Right lung (tissue), 5 donors: ENCODE data around the gene TTC39C. TPM values are rescaled to one million over a fixed set of nuclear protein-coding genes. Genes with fewer than 3 reads are reported as not detected.

Experiments
- DNase-seq, 2 donors: peaks; one replicate each; pipeline ENCODE4 v3.0.0-alpha.2; 2013
- polyA plus RNA-seq, 5 donors: library from polyadenylated mRNA; unstranded; fragments of 120-200 nt; gene quantifications; one replicate each; pipeline versions ENCODE4 v1.2.1 to v1.2.3, GENCODE V29; 2013; ENCODE audit warnings: inconsistent platforms in 1 of 5, low replicate concordance in 1 of 5; ENCODE audit not compliant: insufficient read length in 5 of 5, insufficient read depth in 1 of 5

TTC39C gene
- polyA plus RNA-seq, 5 donors = 11.1 to 14.5 (median 13.2) TPM

- DNase-seq = no peak
These were observed 23.8 kb upstream of the TTC39C start for GRCh38 chr18:23990474-23991410.

- no peak for DNase-seq
These were observed 22.2 kb upstream of the TTC39C start for GRCh38 chr18:23992089-23992940.

DNA sequence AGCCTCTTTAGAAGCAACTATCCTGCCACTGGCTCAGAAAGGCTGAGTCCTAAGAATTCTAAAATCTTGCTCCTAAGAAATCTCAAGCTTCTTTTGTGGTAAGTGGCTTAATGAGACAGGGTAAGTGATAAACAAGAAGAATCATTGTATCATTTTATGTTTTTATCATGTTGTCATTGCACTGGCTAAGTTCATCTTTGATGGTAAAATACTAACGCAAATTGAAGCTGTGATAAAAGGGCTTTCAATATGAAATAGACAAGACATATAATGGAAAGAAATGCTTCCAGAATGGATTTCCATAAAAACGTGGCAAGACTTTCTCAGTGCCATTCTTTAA is 21.6 kb upstream of the TTC39C start:
- DNase-seq = no peak

DNA sequence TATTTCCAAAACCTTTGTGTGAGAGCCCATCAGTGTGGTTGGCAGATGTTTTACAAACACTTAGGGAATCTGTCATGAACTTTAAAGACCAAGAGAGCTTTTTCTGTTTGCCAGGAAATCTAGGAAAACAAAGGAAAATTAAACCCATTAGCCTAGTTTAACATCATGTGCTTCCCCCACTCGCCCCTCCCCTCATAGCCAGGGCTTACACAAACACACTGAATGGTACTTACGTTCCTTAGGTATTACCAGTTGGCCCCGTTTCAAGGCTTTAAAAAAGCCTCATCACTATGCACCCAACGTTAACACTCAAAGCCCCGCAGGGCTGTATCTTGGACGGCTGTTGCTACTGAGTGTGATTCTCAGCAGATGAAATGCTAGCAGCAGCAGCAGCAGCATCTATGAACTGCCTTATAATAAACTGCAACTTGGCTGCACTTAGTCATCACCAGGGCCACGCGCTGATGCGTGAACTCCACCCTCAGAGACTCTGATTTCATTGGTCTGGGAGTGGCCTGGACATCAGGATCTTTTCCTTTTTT is 20.1 kb upstream of the TTC39C start:
- peak; percentile 70 to 72 for DNase-seq

GRCh38 chr18:23995180-23995579 is 19.4 kb upstream of the TTC39C start:
- DNase-seq = no peak

DNA sequence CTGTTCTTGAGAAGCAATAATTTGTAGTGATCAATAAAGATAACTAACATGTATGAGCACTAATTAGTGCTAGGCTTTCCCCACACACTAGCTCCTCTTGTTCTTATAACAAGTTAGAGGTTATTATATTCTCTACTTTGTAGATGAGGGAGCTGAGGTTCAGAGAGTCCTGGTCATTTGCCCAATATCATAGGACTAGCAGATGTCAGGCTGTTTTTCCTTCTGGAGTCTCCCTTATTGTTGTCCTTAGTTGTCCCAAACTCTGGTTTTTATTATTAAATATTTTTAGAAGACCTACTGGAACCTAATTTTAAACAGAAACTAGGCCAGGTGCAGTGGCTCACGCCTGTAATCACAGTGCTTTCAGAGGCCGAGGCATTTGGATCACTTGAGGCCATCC is 16.5 kb upstream of the TTC39C start:
- no peak for DNase-seq

GRCh38 chr18:23998820-23999219 is 15.7 kb upstream of the TTC39C start:
- no peak for DNase-seq

DNA sequence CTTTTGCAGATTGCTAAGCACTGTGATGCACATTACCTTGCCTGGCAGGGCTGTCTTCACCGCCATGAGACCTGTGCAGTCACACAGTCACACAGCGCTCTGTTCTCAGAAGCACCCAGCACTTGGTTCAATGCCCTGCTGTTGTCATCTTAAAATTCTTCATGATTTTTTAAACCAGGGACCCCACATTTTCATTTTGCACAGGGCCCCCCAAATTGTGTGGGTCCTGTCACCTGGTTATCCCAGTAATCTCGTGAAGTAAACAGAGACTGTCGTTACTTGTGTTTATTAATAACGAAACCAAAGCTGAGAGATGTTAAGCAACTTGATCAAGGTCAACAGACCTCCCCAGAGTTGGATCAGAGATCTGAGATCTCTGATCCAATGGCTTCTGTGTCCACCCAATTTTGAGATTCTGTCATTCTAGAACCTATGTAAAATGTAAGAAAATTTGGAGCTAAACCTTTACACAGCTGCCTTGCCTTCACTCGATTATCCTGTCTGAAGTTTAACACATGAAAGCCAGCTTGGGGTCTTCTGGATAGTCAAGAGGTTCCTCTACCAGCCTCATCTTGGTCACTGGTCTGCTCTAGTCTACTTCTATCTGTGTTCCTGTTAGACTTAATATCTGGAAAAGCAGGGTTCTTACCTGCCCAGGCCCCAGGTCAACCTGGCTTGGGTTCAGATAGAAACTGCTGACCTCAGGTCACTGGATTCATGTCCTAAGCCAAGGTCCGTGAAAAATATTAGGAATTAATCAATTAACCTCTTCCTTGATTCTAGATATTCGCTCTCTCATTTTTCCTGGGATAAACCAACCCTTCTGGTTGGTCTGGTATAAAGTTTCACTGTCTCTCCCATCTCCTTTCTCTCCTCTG is 13.7 kb upstream of the TTC39C start:
- DNase-seq = no peak

DNA sequence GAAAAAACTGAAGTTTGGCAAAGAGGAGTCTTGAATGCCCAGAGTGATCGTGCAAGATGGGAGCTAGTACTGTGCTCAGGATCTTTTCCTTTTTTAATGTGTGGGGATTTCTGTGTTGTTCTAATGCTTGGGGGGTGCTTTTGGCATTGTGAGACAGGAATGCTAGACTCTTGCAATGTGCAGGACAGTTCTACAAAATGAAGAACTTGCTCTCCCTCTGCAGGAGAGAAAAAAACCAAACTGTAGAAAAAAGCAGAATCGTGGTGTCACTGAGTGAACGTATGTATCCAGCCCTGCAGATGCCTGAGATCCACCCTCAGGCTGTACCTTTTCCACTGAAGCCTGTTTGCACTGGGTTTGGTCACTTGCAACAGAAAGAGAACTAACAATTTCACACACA is 12.1 kb upstream of the TTC39C start:
- no peak for DNase-seq

GRCh38 chr18:24003288-24003687 is 11.3 kb upstream of the TTC39C start:
- DNase-seq = no peak

DNA sequence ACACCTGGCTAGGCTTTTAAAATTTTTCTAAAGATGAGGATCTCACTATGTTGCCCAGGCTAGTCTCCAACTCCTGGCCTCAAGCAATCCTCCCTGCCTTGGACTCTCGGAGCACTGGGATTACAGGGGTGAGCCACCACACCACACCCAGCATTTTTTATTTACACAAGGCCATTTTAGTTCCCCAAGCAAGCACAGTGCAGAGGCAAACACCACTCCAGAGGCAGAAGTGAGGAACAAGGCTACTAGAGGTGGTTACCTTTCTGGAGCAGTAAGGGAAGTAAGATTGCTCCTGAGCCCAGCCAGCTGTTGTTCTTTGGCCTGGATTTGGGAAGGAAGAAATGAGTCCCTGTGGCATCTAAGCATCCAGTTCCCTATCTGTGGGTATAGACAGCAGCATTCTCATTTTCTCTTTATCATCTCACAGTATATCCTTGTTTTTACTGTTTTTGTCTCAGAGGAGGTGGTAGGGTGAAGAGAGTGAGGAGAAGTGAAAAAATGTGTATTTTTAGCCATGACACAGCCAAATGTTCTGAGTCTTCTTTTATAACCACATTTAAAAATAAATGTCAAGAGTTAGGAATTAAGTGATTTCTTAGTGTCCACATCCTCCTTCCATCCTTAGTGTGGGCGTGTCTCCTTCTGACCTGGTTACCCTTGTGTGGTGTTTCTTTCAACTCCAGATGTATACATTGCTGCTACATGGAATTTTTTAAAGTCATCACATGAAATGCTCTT is 10.5 kb upstream of the TTC39C start:
- DNase-seq = no peak

DNA sequence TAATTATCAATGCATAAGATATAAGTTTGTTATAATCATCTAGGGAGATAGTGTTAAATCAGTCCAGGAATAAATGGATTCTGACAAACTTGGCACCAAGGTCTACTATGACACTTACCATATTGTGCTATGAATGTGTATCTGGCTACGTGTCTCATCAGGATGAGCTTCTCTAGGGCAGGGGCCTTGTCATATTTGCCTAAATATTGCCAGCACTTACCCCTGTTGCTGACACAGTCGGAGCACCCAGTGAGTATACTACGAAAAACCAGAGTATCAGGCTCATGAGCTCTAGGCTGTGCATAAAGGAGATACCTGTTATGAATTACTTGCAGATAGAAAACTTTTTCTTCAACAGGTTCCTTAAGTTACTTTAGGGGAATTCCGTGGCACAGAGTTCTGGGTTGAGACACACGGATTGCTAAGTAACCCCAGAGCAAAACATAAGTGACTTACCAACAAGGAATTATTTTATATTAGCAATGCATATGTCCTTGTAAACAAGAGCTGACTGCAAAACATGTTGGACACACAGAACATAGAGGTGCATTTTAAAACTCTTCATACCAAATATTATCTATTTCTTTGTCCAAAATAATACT is 7.7 kb upstream of the TTC39C start:
- no peak for DNase-seq

DNA sequence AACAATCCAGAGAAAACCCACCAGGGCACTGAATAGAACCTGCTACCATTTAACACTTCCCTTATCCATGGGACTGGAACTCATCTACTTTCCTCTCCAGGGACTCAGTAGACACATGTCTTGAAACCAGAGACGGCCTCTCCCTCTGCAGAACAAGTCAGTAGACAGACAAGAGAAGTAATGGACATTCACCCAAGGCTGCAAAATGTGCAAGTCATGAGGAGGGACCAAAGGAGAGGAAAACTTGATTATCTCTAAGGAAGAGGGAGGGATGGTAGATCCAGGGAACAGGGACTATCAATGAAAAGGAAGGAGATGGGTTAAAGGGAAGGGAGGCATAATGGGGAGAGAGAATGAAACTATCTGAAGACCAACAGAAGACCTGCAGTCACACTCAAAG is 5.3 kb upstream of the TTC39C start:
- DNase-seq = no peak

- no peak for DNase-seq
These were observed 4.8 kb upstream of the TTC39C start for GRCh38 chr18:24009651-24010333.

DNA sequence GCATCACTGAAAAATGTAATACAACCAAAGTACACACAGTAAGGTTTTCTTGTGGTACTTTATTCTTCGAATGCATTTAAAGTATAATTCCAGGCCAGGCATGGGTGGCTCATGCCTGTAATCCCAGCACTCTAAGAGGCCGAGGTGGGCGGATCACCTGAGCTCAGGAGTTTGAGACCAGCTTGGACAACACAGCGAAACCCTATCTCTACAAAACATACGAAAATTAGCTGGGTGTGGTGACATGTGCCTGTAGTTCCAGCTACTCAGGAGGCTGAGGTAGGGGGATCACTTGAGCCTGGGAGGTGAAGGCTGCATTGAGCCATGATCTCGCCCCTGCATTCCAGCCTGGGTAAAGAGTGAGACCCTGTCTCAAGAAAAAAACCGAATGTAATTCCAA is 3.9 kb upstream of the TTC39C start:
- DNase-seq = no peak

DNA sequence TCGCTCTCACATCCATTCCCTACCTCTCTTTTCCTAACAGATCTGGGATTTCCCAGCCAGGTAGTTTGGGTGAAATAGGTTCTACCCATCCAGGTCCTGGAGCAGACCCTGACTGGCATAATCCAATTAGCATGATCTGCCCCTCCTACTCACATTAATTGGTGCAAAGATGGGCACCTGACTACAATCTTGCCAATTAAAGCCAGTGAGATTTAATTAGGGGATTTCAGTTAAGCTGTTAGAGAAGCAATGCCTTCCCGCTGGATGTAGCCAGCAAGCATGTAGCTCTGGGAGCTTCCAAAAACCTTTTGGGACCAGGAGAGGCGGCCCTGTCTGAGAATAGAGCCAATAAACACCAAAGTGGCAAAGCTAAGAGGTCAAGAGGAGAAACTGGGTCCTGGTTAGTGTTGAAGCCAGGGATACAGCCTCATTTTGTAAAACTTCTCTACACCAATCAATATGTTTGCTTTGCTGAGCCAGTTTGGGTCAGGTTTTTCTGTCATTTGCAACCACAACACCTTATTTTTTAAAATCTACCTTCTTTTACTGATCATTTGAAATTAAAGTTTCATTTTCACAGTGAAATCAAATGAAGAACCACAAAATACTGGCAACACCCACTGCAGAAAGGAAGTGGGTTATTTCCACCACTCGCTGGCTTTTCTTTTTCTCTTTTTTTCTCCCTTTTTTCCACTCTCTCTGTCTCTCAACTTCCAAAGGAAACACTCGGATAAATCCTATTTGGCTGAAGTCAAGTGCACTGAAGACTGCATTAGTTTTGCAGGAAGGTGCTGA is 3.2 kb upstream of the TTC39C start:
- no peak for DNase-seq

- DNase-seq = no peak
These were observed 1.5 kb upstream of the TTC39C start for GRCh38 chr18:24013051-24013450.

GRCh38 chr18:24014986-24015638 is 558 bp downstream of the TTC39C start:
- DNase-seq = peak; percentile 56 to 61
